ENCODE measurements around the gene ANKRD35. TPM values are rescaled to one million over a fixed set of nuclear protein-coding genes. Genes with fewer than 3 reads are reported as not detected.

The ANKRD35 gene
- total and polyA plus RNA-seq, 2 of the 8 experiments (the other 6 are each of a cell fraction or from before 2014, with no cell fraction given), result 1.6 to 3.0 TPM

GRCh38 chr1:145927063-145927886 is 41.6 kb upstream of the ANKRD35 start, which contains the start of gene RBM8A (continued):
- peak; percentile 35 for TF ChIP-seq TAF7 (optimal IDR thresholded peaks at IDR 0.05; ENCODE audit: borderline replicate concordance, low read depth, low read length)
- no peak for TF ChIP-seq POU5F1 (IDR thresholded peaks at IDR 0.05; ENCODE audit: low read depth, low read length)
- peak; percentile 81 for TF ChIP-seq CREB1 (IDR thresholded peaks at IDR 0.05)
- peak; percentile 27 to 61 (median 47); a peak in 3 of 4 replicates for TF ChIP-seq CTCF (IDR thresholded peaks at IDR 0.05; ENCODE audit: control extremely low read depth in 1 of 3, insufficient read depth in 1 of 3, low read depth in 1 of 3, low read length in 3 of 3)
- no peak for TF ChIP-seq ATF3 (IDR thresholded peaks at IDR 0.05; ENCODE audit: insufficient read depth, low read depth, low read length)
- no peak; a peak in 1 of 4 replicates for TF ChIP-seq SIN3A (conservative IDR thresholded peaks at IDR 0.05 in 1 of 2, IDR thresholded peaks at IDR 0.05 in 1 of 2; ENCODE audit: low read depth in 1 of 2, low read length in 2 of 2)
- peak; percentile 72; the same call in 1 of the 2 replicates for TF ChIP-seq CHD1 (IDR thresholded peaks at IDR 0.05; ENCODE audit: low read depth, low read length)
- no peak for TF ChIP-seq ZNF274 (IDR thresholded peaks at IDR 0.05; ENCODE audit: borderline replicate concordance, extremely low read depth, low read length)

Measured in H1 (cell line).